ENCODE data around the gene SLC6A9. TPM values are rescaled to one million over a fixed set of nuclear protein-coding genes. Genes with fewer than 3 reads are reported as not detected.
A peak's percentile ranks its signal among the peaks of the same experiment; 100 is the strongest.

The SLC6A9 gene
- total and polyA plus RNA-seq, 10 donors, result 0.26 to 6.1 (median 2.3) TPM

GRCh38 chr1:44040418-44040817 is 9.2 kb upstream of the SLC6A9 start:
- WGBS, 5 donors, result 47 to 79% (median 61%) methylated on average over 2 of the region's 2 CpGs
- Histone ChIP-seq H3K27ac (no peak overlapping the region), H3K27me3 (replicated peaks in 1 of 7) (no peaks in the 10 kb centered on the region), H3K4me3 (no peak overlapping the region), H3K9me3 (no peaks in the 10 kb centered on the region), H3K4me1 (peaks cover 0 to 15% (median 12%) of the 10 kb centered on the region in 6 donors), H3K36me3 (no peaks in the 10 kb centered on the region)
- no peak for DNase-seq
- intact Hi-C loops (cut with DNase I; ENCODE audit: low total_unique reads), result loop anchor here (2.0 to 10.0 kb wide), 2 partner anchors 36 to 506 kb away; partner anchors contain the start of gene PTPRF
- no peak for TF ChIP-seq POLR2AphosphoS5 (IDR thresholded peaks at IDR 0.05)
- TF ChIP-seq, protein P1, sequence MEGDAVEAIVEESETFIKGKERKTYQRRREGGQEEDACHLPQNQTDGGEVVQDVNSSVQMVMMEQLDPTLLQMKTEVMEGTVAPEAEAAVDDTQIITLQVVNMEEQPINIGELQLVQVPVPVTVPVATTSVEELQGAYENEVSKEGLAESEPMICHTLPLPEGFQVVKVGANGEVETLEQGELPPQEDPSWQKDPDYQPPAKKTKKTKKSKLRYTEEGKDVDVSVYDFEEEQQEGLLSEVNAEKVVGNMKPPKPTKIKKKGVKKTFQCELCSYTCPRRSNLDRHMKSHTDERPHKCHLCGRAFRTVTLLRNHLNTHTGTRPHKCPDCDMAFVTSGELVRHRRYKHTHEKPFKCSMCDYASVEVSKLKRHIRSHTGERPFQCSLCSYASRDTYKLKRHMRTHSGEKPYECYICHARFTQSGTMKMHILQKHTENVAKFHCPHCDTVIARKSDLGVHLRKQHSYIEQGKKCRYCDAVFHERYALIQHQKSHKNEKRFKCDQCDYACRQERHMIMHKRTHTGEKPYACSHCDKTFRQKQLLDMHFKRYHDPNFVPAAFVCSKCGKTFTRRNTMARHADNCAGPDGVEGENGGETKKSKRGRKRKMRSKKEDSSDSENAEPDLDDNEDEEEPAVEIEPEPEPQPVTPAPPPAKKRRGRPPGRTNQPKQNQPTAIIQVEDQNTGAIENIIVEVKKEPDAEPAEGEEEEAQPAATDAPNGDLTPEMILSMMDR (IDR thresholded peaks at IDR 0.05 in 8 of 11, conservative IDR thresholded peaks at IDR 0.05 in 3 of 11), result no peak
- TF ChIP-seq POLR2A (IDR thresholded peaks at IDR 0.05), result no peak

- Histone ChIP-seq H3K27me3 (replicated peaks in 1 of 7) (no peaks in the 10 kb centered on the region), H3K36me3 (no peaks in the 10 kb centered on the region), H3K9me3 (no peaks in the 10 kb centered on the region), H3K4me3 (no peak overlapping the region), H3K27ac (no peak overlapping the region), H3K4me1 (peaks cover 0 to 20% (median 12%) of the 10 kb centered on the region in 6 donors)
- TF ChIP-seq POLR2AphosphoS5 (IDR thresholded peaks at IDR 0.05) (no peak), POLR2A (IDR thresholded peaks at IDR 0.05) (no peak)
- TF ChIP-seq, protein P1 (IDR thresholded peaks at IDR 0.05 in 8 of 11, conservative IDR thresholded peaks at IDR 0.05 in 3 of 11), result no peak
- 76 to 95% (median 87%) methylated on average over 2 of the region's 2 CpGs for WGBS, 5 donors
- DNase-seq, result no peak
- intact Hi-C loops (cut with DNase I; ENCODE audit: low total_unique reads), result no loop called here
These were observed 7.8 kb upstream of the SLC6A9 start for GRCh38 chr1:44038876-44039657.

GRCh38 chr1:44037154-44037553 is 5.9 kb upstream of the SLC6A9 start:
- H3K9me3 ChIP-seq, result no peaks in the 10 kb centered on the region
- TF ChIP-seq, protein P1 (IDR thresholded peaks at IDR 0.05 in 8 of 11, conservative IDR thresholded peaks at IDR 0.05 in 3 of 11), result no peak
- TF ChIP-seq POLR2A (IDR thresholded peaks at IDR 0.05) (no peak), POLR2AphosphoS5 (IDR thresholded peaks at IDR 0.05) (no peak)
- H3K27me3 ChIP-seq (replicated peaks in 1 of 7), result no peaks in the 10 kb centered on the region
- no peak overlapping the region for H3K27ac ChIP-seq
- H3K4me1 ChIP-seq, result peaks cover 0 to 21% (median 14%) of the 10 kb centered on the region in 6 donors
- intact Hi-C loops (cut with DNase I; ENCODE audit: low total_unique reads), result no loop called here
- 67 to 81% (median 79%) methylated on average over 5 of the region's 5 CpGs for WGBS, 5 donors
- no peaks in the 10 kb centered on the region for H3K36me3 ChIP-seq
- no peak for DNase-seq
- no peak overlapping the region for H3K4me3 ChIP-seq

DNA sequence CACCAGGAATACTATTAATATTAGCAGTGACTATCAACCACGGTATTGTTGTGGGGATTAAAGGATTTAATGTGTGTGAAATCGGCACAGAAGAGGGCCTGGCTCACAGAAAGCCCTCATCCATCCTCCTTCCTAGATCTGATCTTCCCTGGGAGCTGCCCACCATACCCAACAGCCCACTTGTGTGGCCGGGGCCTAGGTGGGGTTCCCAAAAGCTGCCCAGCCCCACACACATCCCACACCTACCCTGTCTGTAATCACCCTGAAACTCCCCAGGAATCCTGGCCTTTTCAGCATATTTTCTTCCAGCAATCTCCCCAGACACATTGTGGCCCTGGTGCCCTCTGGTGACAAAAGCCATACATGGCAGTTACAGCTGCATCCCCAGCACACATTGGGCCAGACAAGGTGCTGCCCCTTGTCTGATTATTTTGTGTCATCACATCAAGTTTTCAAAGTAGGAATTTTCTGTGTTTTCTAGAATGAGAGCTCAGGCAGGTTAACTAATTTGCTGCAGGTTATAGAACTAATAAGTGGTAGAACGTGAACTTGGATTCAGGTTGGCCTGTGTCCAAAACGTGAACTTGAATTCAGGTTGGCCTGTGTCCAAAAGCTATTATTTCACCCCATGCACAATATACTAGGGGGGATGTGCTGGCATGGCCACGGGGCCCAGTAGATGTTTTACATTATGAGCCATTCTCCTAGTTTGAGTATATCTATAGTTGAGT is 5.3 kb upstream of the SLC6A9 start:
- TF ChIP-seq POLR2A (IDR thresholded peaks at IDR 0.05) (no peak), POLR2AphosphoS5 (IDR thresholded peaks at IDR 0.05) (peak in 1 of 3 donors; percentile 64)
- TF ChIP-seq, protein P1 (IDR thresholded peaks at IDR 0.05 in 8 of 11, conservative IDR thresholded peaks at IDR 0.05 in 3 of 11), result peak; percentile 78 to 91 (median 85)
- Histone ChIP-seq H3K9me3 (no peaks in the 10 kb centered on the region), H3K27me3 (replicated peaks in 1 of 7) (peaks cover 0 to 3% (median 0%) of the 10 kb centered on the region in 7 donors), H3K27ac (peak overlapping the region in 5 of 8 donors; percentile 1 to 64 (median 39)), H3K4me1 (peaks cover 0 to 26% (median 18%) of the 10 kb centered on the region in 6 donors), H3K36me3 (no peaks in the 10 kb centered on the region), H3K4me3 (no peak overlapping the region)
- intact Hi-C loops (cut with DNase I; ENCODE audit: low total_unique reads), result no loop called here
- WGBS, 5 donors, result 20 to 40% (median 25%) methylated on average over 6 of the region's 6 CpGs
- DNase-seq, result no peak

Data from spleen (tissue), 11 donors.